ENCODE measurements around the gene AMIGO1.

AMIGO1 gene

DNA sequence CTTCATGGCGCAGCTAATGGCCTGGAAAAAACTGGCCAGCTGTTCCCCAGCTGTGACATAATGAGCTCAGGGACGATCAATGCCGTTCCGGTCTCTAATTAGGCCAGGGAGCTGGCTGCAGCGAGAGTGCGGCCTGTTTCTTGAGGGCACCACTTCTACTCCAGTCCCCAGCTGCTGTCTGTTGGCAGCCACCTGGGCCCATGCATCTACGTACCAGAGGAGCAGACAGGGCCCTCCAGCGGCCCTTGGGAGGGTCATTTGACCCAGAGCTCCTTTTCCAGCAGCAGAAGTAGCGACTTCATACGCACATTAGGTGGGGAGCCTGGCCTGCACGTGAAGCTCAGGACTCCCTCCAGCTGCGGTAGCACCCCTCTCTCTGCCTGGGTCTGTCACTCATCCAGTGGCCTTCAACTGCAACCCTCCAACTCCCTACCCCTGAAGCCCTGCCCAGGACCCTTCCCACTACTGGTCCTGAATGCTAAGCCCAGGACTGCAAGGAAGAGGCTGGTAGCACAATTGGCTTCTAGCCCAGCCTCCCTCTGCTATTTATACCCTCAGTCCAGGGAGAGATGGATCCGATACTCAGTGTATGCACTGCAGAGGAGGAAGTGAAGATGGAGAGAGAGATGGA is 21.0 kb upstream of the AMIGO1 start:
- Histone ChIP-seq H2AFZ (ENCODE audit: low read depth, low read length) (no peak overlapping the region), H3K4me3 (ENCODE audit: low read depth in 1 of 2, low read length in 2 of 2) (no peak overlapping the region)
- ATAC-seq (ENCODE audit: insufficient read depth, low read depth): no peak

DNA sequence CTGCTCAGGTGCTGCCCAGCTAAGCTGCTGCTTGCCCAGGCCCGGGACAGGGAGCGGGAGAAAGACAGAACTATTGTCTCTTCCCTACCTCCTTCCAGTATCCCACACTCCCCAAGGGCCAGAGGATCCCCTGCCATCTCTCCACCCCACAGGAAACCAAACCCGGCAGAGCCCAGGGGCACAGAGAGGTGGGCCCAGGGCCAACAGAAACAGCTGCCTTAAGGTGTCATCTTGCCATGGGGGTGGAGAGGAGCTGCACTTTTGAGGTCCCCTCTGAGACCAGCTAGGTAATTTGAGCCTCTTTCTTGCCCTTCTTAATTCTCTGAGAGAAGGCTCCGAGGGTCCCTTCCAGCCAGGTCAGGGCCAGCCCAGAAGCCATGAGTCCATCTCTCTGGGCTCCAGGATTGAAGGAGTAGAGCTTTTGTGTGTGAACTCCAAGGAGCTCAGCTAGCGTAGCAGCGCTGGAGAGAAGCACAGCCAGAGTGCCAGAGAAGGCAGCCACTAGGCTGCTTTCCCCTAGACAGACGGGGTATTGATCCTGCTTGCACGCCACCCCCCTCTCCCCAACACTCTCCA is 20.4 kb upstream of the AMIGO1 start:
- no peak for TF ChIP-seq EZH2 (IDR thresholded peaks at IDR 0.05; ENCODE audit: borderline replicate concordance, low read depth, low read length, severe bottlenecking)
- TF ChIP-seq, protein P1, sequence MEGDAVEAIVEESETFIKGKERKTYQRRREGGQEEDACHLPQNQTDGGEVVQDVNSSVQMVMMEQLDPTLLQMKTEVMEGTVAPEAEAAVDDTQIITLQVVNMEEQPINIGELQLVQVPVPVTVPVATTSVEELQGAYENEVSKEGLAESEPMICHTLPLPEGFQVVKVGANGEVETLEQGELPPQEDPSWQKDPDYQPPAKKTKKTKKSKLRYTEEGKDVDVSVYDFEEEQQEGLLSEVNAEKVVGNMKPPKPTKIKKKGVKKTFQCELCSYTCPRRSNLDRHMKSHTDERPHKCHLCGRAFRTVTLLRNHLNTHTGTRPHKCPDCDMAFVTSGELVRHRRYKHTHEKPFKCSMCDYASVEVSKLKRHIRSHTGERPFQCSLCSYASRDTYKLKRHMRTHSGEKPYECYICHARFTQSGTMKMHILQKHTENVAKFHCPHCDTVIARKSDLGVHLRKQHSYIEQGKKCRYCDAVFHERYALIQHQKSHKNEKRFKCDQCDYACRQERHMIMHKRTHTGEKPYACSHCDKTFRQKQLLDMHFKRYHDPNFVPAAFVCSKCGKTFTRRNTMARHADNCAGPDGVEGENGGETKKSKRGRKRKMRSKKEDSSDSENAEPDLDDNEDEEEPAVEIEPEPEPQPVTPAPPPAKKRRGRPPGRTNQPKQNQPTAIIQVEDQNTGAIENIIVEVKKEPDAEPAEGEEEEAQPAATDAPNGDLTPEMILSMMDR (IDR thresholded peaks at IDR 0.05; ENCODE audit: borderline replicate concordance, extremely low read depth, low read length, poor library complexity, severe bottlenecking): no peak
- no peak overlapping the region for H3K4me2 ChIP-seq (ENCODE audit: insufficient read depth, low read length)
- H3K27ac ChIP-seq (ENCODE audit: low read length): no peak overlapping the region
- H3K36me3 ChIP-seq (ENCODE audit: insufficient read depth, low read length): no peaks in the 10 kb centered on the region
- H3K27me3 ChIP-seq (ENCODE audit: insufficient read depth, low read length, poor library complexity): no peaks in the 10 kb centered on the region
- ATAC-seq (ENCODE audit: insufficient read depth, low read depth): no peak
- no peaks in the 10 kb centered on the region for H3K9me3 ChIP-seq (ENCODE audit: insufficient read depth, low read length, severe bottlenecking)
- no peak overlapping the region for H3K9ac ChIP-seq (ENCODE audit: low read depth, low read length)
- no peaks in the 10 kb centered on the region for H3K79me2 ChIP-seq (ENCODE audit: insufficient read depth, low read length)
- H4K20me1 ChIP-seq (ENCODE audit: insufficient read depth, low read length): no peaks in the 10 kb centered on the region
- no peak overlapping the region for H2AFZ ChIP-seq (ENCODE audit: low read depth, low read length)
- H3K4me1 ChIP-seq (ENCODE audit: insufficient read depth, low read length): peaks cover 13% of the 10 kb centered on the region
- H3K4me3 ChIP-seq (ENCODE audit: low read depth in 1 of 2, low read length in 2 of 2): no peak overlapping the region
- DNase-seq: no peak

More for the DNA sequence above, 21.0 kb upstream of the AMIGO1 start:
- Histone ChIP-seq H3K4me1 (ENCODE audit: insufficient read depth, low read length) (peaks cover 13% of the 10 kb centered on the region), H3K9me3 (ENCODE audit: insufficient read depth, low read length, severe bottlenecking) (no peaks in the 10 kb centered on the region), H3K9ac (ENCODE audit: low read depth, low read length) (no peak overlapping the region), H3K27me3 (ENCODE audit: insufficient read depth, low read length, poor library complexity) (no peaks in the 10 kb centered on the region), H3K79me2 (ENCODE audit: insufficient read depth, low read length) (no peaks in the 10 kb centered on the region), H3K27ac (ENCODE audit: low read length) (no peak overlapping the region), H3K4me2 (ENCODE audit: insufficient read depth, low read length) (no peak overlapping the region), H4K20me1 (ENCODE audit: insufficient read depth, low read length) (no peaks in the 10 kb centered on the region), H3K36me3 (ENCODE audit: insufficient read depth, low read length) (no peaks in the 10 kb centered on the region)
- no peak for DNase-seq
- TF ChIP-seq, protein P1 (IDR thresholded peaks at IDR 0.05; ENCODE audit: borderline replicate concordance, extremely low read depth, low read length, poor library complexity, severe bottlenecking): no peak
- no peak for TF ChIP-seq EZH2 (IDR thresholded peaks at IDR 0.05; ENCODE audit: borderline replicate concordance, low read depth, low read length, severe bottlenecking)

DNA sequence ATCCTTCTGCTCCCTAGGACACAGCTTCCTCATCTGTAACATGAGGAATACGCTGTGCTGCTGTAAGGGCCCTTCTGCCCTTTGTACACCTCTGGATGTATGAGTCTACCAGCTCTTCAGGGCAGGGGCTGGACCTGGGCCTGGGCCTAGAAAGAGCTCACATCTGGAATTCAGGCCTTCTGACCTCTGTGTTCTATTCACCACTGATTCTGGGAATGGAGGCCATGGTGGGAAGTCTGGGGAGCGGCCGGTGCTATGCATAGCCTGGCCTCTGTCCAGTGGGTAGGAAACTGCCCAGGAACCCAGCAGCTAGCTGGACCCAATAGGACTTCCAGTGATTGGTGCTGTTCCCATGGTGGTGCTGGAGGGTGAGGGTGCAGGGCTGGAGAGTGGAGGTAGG is 19.2 kb upstream of the AMIGO1 start:
- no peak for TF ChIP-seq EZH2 (IDR thresholded peaks at IDR 0.05; ENCODE audit: borderline replicate concordance, low read depth, low read length, severe bottlenecking)
- TF ChIP-seq, protein P1 (IDR thresholded peaks at IDR 0.05; ENCODE audit: borderline replicate concordance, extremely low read depth, low read length, poor library complexity, severe bottlenecking): no peak
- Histone ChIP-seq H3K4me3 (ENCODE audit: low read depth in 1 of 2, low read length in 2 of 2) (no peak overlapping the region), H3K36me3 (ENCODE audit: insufficient read depth, low read length) (no peaks in the 10 kb centered on the region), H3K4me1 (ENCODE audit: insufficient read depth, low read length) (peaks cover 13% of the 10 kb centered on the region), H3K9ac (ENCODE audit: low read depth, low read length) (no peak overlapping the region), H3K79me2 (ENCODE audit: insufficient read depth, low read length) (no peaks in the 10 kb centered on the region), H3K27me3 (ENCODE audit: insufficient read depth, low read length, poor library complexity) (no peaks in the 10 kb centered on the region), H3K9me3 (ENCODE audit: insufficient read depth, low read length, severe bottlenecking) (no peaks in the 10 kb centered on the region), H2AFZ (ENCODE audit: low read depth, low read length) (no peak overlapping the region), H3K4me2 (ENCODE audit: insufficient read depth, low read length) (no peak overlapping the region), H4K20me1 (ENCODE audit: insufficient read depth, low read length) (no peaks in the 10 kb centered on the region), H3K27ac (ENCODE audit: low read length) (no peak overlapping the region)
- ATAC-seq (ENCODE audit: insufficient read depth, low read depth) (no peak), DNase-seq (no peak)
